Measurements from ENCODE around the gene FOXJ3.

Gene FOXJ3

DNA sequence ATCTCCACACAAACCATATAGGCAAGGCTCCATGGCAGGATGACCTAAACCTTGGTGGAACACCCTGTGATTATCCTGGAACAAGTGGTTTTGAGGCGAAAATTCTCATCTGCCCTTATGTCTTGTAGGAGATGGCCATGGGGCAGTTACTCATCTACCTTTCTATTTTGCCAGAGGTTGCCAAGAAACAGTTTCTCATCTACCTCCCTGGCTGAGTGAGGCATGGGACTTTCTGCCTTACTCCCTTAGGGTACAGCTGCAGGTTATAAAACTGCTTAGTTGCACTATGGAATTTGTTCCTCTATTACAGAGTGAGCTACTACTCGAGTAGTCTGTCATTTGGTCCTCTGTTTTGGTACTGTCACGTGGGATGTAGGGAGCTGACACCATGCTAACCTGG, 139.2 kb downstream of the FOXJ3 start:
- peaks cover 51% of the 10 kb centered on the region for H3K36me3 Mint-ChIP-seq (ENCODE audit: low read depth)
- H3K4me1 Mint-ChIP-seq: no peaks in the 10 kb centered on the region
- H3K27me3 Mint-ChIP-seq (ENCODE audit: low read depth): no peaks in the 10 kb centered on the region
- TF ChIP-seq, protein P1, sequence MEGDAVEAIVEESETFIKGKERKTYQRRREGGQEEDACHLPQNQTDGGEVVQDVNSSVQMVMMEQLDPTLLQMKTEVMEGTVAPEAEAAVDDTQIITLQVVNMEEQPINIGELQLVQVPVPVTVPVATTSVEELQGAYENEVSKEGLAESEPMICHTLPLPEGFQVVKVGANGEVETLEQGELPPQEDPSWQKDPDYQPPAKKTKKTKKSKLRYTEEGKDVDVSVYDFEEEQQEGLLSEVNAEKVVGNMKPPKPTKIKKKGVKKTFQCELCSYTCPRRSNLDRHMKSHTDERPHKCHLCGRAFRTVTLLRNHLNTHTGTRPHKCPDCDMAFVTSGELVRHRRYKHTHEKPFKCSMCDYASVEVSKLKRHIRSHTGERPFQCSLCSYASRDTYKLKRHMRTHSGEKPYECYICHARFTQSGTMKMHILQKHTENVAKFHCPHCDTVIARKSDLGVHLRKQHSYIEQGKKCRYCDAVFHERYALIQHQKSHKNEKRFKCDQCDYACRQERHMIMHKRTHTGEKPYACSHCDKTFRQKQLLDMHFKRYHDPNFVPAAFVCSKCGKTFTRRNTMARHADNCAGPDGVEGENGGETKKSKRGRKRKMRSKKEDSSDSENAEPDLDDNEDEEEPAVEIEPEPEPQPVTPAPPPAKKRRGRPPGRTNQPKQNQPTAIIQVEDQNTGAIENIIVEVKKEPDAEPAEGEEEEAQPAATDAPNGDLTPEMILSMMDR (IDR thresholded peaks at IDR 0.05; ENCODE audit: unreplicated experiment in 3 of 3): no peak
- no peaks in the 10 kb centered on the region for H3K9me3 Mint-ChIP-seq
- no peak overlapping the region for H3K4me3 Mint-ChIP-seq
- H3K27ac Mint-ChIP-seq: no peak overlapping the region

DNA sequence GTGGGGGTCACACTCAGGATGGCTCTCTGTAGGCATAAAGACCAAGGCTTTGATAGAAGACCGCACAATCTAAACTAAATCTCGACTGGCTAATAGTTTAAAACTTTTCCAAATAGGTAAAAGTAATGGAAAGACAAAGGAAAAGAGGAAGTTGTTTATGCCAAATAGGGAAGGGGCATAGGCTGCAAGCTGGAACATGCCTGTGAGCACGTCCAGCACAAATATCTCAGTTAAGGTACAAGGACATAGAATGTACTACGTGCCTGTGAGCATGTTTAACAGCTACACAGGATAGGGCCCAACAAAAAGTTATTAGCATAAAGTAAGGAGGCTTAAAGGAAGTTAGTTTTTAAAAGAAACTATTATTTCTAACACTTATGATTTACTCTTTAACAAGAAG, 142.9 kb downstream of the FOXJ3 start:
- no peaks in the 10 kb centered on the region for H3K4me1 Mint-ChIP-seq
- no peak overlapping the region for H3K27ac Mint-ChIP-seq
- TF ChIP-seq, protein P1 (IDR thresholded peaks at IDR 0.05; ENCODE audit: unreplicated experiment in 3 of 3): no peak
- H3K36me3 Mint-ChIP-seq (ENCODE audit: low read depth): peaks cover 51% of the 10 kb centered on the region
- no peaks in the 10 kb centered on the region for H3K27me3 Mint-ChIP-seq (ENCODE audit: low read depth)
- no peaks in the 10 kb centered on the region for H3K9me3 Mint-ChIP-seq
- no peak overlapping the region for H3K4me3 Mint-ChIP-seq

DNA sequence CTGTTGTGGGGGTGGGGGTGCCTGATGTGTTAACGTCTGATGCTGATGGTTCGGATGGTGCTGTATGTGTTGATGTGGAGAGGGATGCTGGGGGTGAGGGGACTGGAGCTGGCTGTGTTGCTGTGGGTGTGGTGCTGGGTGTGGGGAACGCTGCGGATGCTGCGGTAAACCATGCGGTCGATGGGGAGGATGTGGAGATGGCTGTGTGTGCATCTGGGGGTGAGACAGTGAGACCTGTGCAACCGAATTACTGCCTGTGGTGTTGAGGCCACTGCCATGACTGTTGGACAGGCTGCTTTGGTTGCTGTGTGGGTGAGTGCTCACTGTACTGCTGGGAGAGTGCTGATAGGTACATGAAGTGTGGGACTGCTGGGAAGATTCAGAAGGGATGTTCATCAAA, 143.7 kb downstream of the FOXJ3 start:
- Mint-ChIP-seq H3K4me1 (peaks cover 2% of the 10 kb centered on the region), H3K4me3 (no peak overlapping the region), H3K27ac (no peak overlapping the region), H3K36me3 (ENCODE audit: low read depth) (peaks cover 48% of the 10 kb centered on the region), H3K9me3 (no peaks in the 10 kb centered on the region), H3K27me3 (ENCODE audit: low read depth) (no peaks in the 10 kb centered on the region)
- TF ChIP-seq, protein P1 (IDR thresholded peaks at IDR 0.05; ENCODE audit: unreplicated experiment in 3 of 3): no peak

DNA sequence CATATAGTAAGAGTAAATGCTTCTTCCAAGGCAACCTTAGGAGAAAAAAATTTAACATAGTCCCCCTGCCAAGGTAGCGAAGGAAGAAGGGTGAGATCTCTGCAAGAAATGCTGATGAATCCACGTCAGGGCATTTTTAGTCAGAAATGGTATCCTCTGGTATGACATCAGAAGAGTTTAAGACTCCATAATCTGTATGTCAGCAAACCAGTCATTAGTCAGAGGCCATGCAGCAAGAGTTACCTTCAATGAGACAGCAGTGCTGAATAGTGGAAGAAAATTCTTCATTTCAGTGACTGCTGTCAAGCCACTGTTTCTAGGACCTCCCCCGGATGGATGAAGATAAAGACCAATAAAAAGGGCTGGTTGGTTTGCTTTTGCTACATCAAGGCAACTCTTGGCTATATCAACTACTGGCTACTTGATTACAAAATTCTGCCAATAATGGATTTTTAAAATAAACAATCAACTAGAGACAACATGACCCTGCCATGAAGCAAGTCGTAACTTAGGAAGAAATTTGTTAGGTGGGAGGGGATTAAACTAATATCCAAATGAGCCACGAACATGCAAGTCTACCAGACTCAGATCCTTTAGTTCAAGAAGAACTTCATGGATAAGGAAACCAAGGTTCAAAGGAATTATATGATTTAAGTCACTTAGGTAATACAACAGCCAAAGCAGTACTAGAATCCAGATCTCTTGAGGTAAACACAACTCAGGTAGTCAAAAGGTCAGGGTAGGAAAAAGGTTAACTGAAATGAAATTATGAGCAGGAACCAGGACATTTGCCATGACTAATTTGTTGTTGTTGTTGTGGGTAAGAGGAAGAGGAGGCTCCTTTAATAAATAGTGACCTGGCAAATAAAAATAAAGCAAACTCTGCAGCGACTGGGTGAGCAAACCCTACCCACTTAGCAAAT, 144.8 kb downstream of the FOXJ3 start:
- Mint-ChIP-seq H3K4me3 (no peak overlapping the region), H3K9me3 (no peaks in the 10 kb centered on the region), H3K27ac (peak overlapping the region in 1 of 3 experiments; percentile 42), H3K4me1 (peaks cover 8% of the 10 kb centered on the region), H3K36me3 (ENCODE audit: low read depth) (peaks cover 58% of the 10 kb centered on the region), H3K27me3 (ENCODE audit: low read depth) (no peaks in the 10 kb centered on the region)
- TF ChIP-seq, protein P1 (IDR thresholded peaks at IDR 0.05; ENCODE audit: unreplicated experiment in 3 of 3): no peak

DNA sequence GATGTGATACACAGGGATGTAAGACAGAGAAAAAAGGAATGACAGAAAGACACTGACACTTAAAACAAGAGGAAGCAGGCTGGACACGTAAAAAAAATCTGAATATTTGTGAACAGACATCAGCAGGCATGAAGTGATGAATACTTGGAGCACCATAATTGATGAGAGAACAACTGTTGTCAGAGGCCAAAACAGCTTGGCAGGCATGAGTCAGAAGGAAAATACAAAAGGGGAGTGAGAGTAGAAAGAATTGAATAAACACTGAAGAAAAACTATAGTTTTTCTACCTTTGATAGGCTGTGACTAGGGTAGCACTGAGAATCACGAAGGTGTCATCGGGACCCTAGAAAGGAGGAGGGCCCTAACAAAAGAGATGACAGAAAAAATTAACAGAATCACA, 148.9 kb downstream of the FOXJ3 start:
- no peaks in the 10 kb centered on the region for H3K27me3 Mint-ChIP-seq (ENCODE audit: low read depth)
- H3K4me1 Mint-ChIP-seq: peaks cover 8% of the 10 kb centered on the region
- no peak overlapping the region for H3K4me3 Mint-ChIP-seq
- no peaks in the 10 kb centered on the region for H3K9me3 Mint-ChIP-seq
- peaks cover 61% of the 10 kb centered on the region for H3K36me3 Mint-ChIP-seq (ENCODE audit: low read depth)
- TF ChIP-seq, protein P1 (IDR thresholded peaks at IDR 0.05; ENCODE audit: unreplicated experiment in 3 of 3): no peak
- H3K27ac Mint-ChIP-seq: peak overlapping the region in 2 of 3 experiments; percentile 10 to 76

DNA sequence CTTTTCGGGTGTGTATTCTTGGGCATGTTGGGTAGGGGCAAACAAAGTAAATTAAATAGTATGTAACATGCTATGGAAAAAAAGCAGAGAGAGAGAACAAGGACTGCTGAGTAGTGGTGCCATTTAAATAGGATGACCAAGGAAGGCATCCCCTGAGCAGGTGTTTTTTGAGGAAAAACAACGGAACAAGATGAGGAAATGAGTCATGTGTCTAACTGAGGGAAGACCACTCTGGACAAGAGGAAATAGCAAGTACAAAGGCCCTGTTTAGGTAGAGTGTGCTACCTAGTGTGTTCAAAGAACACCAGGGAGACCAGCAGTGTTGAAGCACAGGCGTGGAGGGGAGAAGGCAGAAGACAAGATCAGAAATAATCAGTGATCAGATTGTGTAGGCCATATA, 150.4 kb downstream of the FOXJ3 start:
- no peaks in the 10 kb centered on the region for H3K27me3 Mint-ChIP-seq (ENCODE audit: low read depth)
- no peak overlapping the region for H3K4me3 Mint-ChIP-seq
- peaks cover 13% of the 10 kb centered on the region for H3K4me1 Mint-ChIP-seq
- peaks cover 54% of the 10 kb centered on the region for H3K36me3 Mint-ChIP-seq (ENCODE audit: low read depth)
- TF ChIP-seq, protein P1 (IDR thresholded peaks at IDR 0.05; ENCODE audit: unreplicated experiment in 3 of 3): no peak
- H3K27ac Mint-ChIP-seq: no peak overlapping the region
- H3K9me3 Mint-ChIP-seq: no peaks in the 10 kb centered on the region

Measured in nephron (organoid).